ENCODE data around the gene AKAP11. TPM values are rescaled to one million over a fixed set of nuclear protein-coding genes. Genes with fewer than 3 reads are reported as not detected.
A peak's percentile ranks its signal among the peaks of the same experiment; 100 is the strongest.

The AKAP11 gene
- total and polyA plus RNA-seq, 2 experiments from 2014 or later: 3.3 to 15.3 TPM

- DNase-seq (ENCODE audit: low read depth in 1 of 2, low spot score in 1 of 2): no peak
- Histone ChIP-seq H3K4me1 (ENCODE audit: low read depth) (peaks cover 18% of the 10 kb centered on the region), H3K4me3 (no peak overlapping the region), H3K36me3 (no peaks in the 10 kb centered on the region), H3K27ac (no peak overlapping the region), H3K9me3 (ENCODE audit: low read depth) (no peaks in the 10 kb centered on the region), H3K27me3 (no peaks in the 10 kb centered on the region)
- TF ChIP-seq, protein P1, sequence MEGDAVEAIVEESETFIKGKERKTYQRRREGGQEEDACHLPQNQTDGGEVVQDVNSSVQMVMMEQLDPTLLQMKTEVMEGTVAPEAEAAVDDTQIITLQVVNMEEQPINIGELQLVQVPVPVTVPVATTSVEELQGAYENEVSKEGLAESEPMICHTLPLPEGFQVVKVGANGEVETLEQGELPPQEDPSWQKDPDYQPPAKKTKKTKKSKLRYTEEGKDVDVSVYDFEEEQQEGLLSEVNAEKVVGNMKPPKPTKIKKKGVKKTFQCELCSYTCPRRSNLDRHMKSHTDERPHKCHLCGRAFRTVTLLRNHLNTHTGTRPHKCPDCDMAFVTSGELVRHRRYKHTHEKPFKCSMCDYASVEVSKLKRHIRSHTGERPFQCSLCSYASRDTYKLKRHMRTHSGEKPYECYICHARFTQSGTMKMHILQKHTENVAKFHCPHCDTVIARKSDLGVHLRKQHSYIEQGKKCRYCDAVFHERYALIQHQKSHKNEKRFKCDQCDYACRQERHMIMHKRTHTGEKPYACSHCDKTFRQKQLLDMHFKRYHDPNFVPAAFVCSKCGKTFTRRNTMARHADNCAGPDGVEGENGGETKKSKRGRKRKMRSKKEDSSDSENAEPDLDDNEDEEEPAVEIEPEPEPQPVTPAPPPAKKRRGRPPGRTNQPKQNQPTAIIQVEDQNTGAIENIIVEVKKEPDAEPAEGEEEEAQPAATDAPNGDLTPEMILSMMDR (IDR thresholded peaks at IDR 0.05; ENCODE audit: low read depth, low read length): no peak
These were observed 7.1 kb downstream of the AKAP11 start for GRCh38 chr13:42279080-42279479.

DNA sequence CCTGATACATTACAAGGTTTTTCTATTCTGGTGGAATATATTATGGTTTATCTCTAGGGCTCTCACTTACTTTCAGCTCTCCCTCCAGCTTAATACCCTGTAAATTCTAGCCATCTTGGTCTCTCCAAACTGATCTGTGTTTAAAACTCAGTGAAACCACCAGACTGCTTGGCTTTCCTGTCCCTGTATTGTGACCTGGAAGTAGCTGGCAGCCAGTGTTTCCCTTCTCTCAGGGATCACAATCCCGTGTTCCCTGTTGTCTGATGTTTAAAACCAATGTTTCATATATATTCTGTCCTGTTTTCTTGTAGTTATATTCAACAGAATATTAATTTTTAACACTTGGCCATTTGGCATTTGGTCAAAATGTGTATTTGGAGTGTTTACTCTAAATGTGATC is 8.0 kb downstream of the AKAP11 start:
- Histone ChIP-seq H3K27ac (peak overlapping the region; percentile 6), H3K4me3 (no peak overlapping the region), H3K36me3 (no peaks in the 10 kb centered on the region), H3K27me3 (no peaks in the 10 kb centered on the region), H3K9me3 (ENCODE audit: low read depth) (no peaks in the 10 kb centered on the region), H3K4me1 (ENCODE audit: low read depth) (peaks cover 22% of the 10 kb centered on the region)
- TF ChIP-seq, protein P1 (IDR thresholded peaks at IDR 0.05; ENCODE audit: low read depth, low read length): no peak
- no peak for DNase-seq (ENCODE audit: low read depth in 1 of 2, low spot score in 1 of 2)

DNA sequence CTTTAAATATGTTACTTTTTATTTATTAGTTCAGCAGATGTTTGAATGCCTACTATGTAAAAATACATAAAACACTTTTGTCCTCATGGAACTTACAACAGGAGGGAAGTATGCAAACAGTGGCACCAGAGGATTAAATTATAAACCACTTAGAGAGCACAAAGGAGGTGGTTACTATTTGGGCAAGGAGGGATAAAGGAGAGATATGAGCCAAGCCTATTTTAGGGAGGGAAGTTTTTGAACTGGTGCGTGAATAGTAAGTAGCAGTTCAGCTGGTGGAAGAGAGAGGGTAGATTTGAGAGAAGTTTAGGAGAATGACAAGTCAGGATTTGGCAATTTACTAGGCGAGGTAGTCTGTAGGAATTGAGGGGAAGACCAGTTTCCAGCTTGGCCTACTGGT is 8.6 kb downstream of the AKAP11 start:
- no peak overlapping the region for H3K4me3 ChIP-seq
- no peak for DNase-seq (ENCODE audit: low read depth in 1 of 2, low spot score in 1 of 2)
- TF ChIP-seq, protein P1 (IDR thresholded peaks at IDR 0.05; ENCODE audit: low read depth, low read length): no peak

DNA sequence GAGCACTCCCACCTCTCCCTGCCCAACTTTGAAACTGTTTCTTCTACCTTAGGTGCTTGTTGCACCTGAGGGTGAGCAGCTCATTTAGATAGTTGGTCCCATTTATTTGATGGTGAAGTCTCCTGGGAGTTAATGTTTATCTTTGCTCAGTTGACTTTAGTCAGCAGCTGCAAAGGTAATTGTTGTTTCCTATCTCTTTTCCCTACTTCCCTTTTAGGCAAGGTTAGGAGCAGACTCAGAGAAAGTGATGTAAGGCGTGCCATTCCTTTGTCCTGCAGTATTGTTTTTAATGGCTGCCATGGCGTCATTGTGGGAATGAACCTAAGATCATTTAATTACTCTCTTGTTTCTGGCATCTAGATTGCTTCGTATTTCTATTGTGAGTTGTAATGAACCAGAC is 11.6 kb downstream of the AKAP11 start:
- TF ChIP-seq, protein P1 (IDR thresholded peaks at IDR 0.05; ENCODE audit: low read depth, low read length): no peak
- peaks cover 13% of the 10 kb centered on the region for H3K36me3 ChIP-seq
- H3K4me3 ChIP-seq: no peak overlapping the region
- no peaks in the 10 kb centered on the region for H3K27me3 ChIP-seq
- DNase-seq (ENCODE audit: low read depth in 1 of 2, low spot score in 1 of 2): no peak
- no peak overlapping the region for H3K27ac ChIP-seq
- peaks cover 22% of the 10 kb centered on the region for H3K4me1 ChIP-seq (ENCODE audit: low read depth)
- no peaks in the 10 kb centered on the region for H3K9me3 ChIP-seq (ENCODE audit: low read depth)

More for the DNA sequence above, 8.6 kb downstream of the AKAP11 start:
- Histone ChIP-seq H3K27me3 (no peaks in the 10 kb centered on the region), H3K27ac (no peak overlapping the region), H3K36me3 (no peaks in the 10 kb centered on the region), H3K4me1 (ENCODE audit: low read depth) (peaks cover 22% of the 10 kb centered on the region), H3K9me3 (ENCODE audit: low read depth) (no peaks in the 10 kb centered on the region)

- TF ChIP-seq, protein P1 (IDR thresholded peaks at IDR 0.05; ENCODE audit: low read depth, low read length): no peak
- H3K9me3 ChIP-seq (ENCODE audit: low read depth): no peaks in the 10 kb centered on the region
- no peak for DNase-seq (ENCODE audit: low read depth in 1 of 2, low spot score in 1 of 2)
- peak overlapping the region; percentile 10 for H3K27ac ChIP-seq
- no peak overlapping the region for H3K4me3 ChIP-seq
- peaks cover 13% of the 10 kb centered on the region for H3K36me3 ChIP-seq
- no peaks in the 10 kb centered on the region for H3K27me3 ChIP-seq
- peaks cover 22% of the 10 kb centered on the region for H3K4me1 ChIP-seq (ENCODE audit: low read depth)
These were observed 12.1 kb downstream of the AKAP11 start for GRCh38 chr13:42284068-42284467.

GRCh38 chr13:42298392-42298791 is 26.4 kb downstream of the AKAP11 start:
- Histone ChIP-seq H3K4me3 (no peak overlapping the region), H3K36me3 (peaks cover 53% of the 10 kb centered on the region), H3K4me1 (ENCODE audit: low read depth) (no peaks in the 10 kb centered on the region), H3K9me3 (ENCODE audit: low read depth) (no peaks in the 10 kb centered on the region), H3K27me3 (no peaks in the 10 kb centered on the region), H3K27ac (no peak overlapping the region)
- no peak for DNase-seq (ENCODE audit: low read depth in 1 of 2, low spot score in 1 of 2)
- TF ChIP-seq, protein P1 (IDR thresholded peaks at IDR 0.05; ENCODE audit: low read depth, low read length): no peak
